ENCODE measurements around the gene KCNQ1OT1.

GRCh38 chr11:2631161-2631560 lies 68.6 kb downstream of the KCNQ1OT1 start:
- TF ChIP-seq JUND (IDR thresholded peaks at IDR 0.05; ENCODE audit: borderline replicate concordance, low read depth, low read length) (no peak), JUND (tag; IDR thresholded peaks at IDR 0.05; ENCODE audit: borderline replicate concordance, low read depth, low read length) (no peak), CTCF (IDR thresholded peaks at IDR 0.05 in 2 of 3, conservative IDR thresholded peaks at IDR 0.05 in 1 of 3; ENCODE audit: insufficient read depth in 2 of 3, low read depth in 1 of 3, low read length in 3 of 3) (no peak), CREBBP (IDR thresholded peaks at IDR 0.05; ENCODE audit: low read depth, low read length) (no peak), ZNF274 (IDR thresholded peaks at IDR 0.05; ENCODE audit: borderline replicate concordance, low read depth, low read length) (no peak), PHTF2 (CRISPR knock-in tag; IDR thresholded peaks at IDR 0.05) (no peak), CAMTA2 (CRISPR knock-in tag; conservative IDR thresholded peaks at IDR 0.05) (no peak), MAFF (IDR thresholded peaks at IDR 0.05; ENCODE audit: low read length) (no peak)
- TF ChIP-seq, protein P1, sequence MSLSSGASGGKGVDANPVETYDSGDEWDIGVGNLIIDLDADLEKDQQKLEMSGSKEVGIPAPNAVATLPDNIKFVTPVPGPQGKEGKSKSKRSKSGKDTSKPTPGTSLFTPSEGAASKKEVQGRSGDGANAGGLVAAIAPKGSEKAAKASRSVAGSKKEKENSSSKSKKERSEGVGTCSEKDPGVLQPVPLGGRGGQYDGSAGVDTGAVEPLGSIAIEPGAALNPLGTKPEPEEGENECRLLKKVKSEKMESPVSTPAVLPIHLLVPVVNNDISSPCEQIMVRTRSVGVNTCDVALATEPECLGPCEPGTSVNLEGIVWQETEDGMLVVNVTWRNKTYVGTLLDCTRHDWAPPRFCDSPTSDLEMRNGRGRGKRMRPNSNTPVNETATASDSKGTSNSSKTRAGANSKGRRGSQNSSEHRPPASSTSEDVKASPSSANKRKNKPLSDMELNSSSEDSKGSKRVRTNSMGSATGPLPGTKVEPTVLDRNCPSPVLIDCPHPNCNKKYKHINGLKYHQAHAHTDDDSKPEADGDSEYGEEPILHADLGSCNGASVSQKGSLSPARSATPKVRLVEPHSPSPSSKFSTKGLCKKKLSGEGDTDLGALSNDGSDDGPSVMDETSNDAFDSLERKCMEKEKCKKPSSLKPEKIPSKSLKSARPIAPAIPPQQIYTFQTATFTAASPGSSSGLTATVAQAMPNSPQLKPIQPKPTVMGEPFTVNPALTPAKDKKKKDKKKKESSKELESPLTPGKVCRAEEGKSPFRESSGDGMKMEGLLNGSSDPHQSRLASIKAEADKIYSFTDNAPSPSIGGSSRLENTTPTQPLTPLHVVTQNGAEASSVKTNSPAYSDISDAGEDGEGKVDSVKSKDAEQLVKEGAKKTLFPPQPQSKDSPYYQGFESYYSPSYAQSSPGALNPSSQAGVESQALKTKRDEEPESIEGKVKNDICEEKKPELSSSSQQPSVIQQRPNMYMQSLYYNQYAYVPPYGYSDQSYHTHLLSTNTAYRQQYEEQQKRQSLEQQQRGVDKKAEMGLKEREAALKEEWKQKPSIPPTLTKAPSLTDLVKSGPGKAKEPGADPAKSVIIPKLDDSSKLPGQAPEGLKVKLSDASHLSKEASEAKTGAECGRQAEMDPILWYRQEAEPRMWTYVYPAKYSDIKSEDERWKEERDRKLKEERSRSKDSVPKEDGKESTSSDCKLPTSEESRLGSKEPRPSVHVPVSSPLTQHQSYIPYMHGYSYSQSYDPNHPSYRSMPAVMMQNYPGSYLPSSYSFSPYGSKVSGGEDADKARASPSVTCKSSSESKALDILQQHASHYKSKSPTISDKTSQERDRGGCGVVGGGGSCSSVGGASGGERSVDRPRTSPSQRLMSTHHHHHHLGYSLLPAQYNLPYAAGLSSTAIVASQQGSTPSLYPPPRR (CRISPR knock-in tag; IDR thresholded peaks at IDR 0.05; ENCODE audit: borderline replicate concordance), result no peak
